PC-9 (cell line): Measurements from ENCODE around the gene JADE3.

ENCODE experiments used
- CTCF ChIP-seq: fragments of 200-600 bp; sonication (generic); conservative IDR thresholded peaks from 2 replicates; pipeline ENCODE4 v1.6.1; 2017; ENCODE audit warnings: mixed run types, antibody characterized with exemption, mild to moderate bottlenecking, moderate library complexity
- EZH2 ChIP-seq: fragments of 200-600 bp; sonication (generic); IDR thresholded peaks from 2 replicates; pipeline ENCODE4 v1.8.0; 2017; ENCODE audit warnings: antibody characterized with exemption, low read depth

GRCh38 chrX:46882266-46882665, 30.0 kb upstream of the JADE3 start:
- no peak for TF ChIP-seq CTCF
- no peak for TF ChIP-seq EZH2
